ENCODE results near the gene GALNT2.

Gene GALNT2

DNA sequence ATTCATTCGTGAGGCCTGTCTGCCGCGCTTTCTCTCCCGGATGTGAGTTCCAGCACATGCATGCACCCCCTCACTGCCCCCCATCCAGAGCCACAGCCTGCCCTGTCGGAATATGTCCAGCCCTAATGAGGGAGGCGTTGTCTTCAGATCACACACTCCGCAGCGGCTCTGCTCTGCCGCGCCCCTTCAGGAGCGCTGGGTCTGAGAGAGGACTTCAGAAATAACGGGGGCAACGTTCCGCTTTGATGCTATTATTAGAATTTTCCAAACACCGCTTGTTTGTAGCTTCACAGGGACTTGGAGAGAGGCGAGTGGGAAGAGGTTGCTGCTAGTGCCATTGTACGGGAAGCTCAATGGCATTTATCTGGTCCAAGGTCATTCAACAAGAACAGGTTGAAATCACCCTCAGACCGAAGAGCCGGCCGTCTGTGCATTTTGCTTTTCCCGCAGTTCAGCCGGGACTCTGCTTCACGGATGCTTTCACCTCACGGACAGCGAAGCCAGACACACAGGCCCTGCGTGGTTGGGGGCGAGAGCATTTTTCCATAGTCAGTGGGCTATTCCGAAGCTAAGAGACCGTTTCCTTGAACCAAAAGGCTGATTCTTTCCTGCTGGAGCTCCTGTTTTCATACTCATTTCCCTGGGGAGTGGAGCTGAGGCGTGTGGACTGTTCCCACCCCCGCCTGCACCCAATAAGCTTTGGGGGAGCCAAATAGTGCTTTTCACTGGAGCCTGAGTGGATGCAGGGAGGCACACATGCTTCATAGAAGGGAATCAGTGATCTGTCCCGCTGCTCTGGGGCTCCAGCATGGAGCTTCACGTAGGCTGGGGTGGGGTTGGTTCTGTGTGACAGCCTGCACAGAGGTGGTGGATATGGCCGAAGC is 69.7 kb downstream of the GALNT2 start:
- DNase-seq = no peak

- DNase-seq = no peak
Measured at GRCh38 chr1:230137337-230137815, 70.3 kb downstream of the GALNT2 start.

DNA sequence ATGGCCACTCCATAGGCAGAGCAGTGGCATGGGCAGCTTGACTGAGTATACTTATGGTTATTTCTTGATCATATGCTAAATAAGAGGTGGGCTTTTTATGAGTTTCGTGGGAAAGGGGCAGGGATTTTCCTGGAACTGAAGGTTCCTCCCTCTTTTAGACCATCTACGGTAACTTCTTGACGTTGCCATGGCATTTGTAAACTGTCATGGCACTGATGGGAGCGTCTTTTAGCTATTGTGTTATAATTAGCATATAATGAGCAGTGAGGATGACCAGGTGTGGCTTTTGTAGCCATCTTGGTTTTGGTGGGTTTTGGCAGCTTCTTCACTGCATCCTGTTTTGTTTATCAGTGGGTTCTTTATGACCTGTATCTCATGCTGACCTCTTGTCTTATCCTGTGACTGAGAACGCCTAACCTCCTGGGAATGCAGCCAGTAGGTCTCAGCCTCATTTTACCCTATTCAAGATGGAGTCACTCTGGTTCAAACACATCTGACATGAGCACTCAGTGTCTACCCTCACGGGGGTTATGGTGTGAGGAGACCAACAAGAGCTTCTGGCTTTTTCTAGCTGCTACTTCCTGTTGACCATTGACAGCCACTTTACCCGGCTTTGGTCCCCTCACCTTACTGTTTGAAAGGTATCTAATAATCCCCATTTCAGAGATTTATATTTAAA is 71.7 kb downstream of the GALNT2 start:
- no peak for DNase-seq

- no peak for DNase-seq
Measured at GRCh38 chr1:230139315-230139714, 72.3 kb downstream of the GALNT2 start.

DNA sequence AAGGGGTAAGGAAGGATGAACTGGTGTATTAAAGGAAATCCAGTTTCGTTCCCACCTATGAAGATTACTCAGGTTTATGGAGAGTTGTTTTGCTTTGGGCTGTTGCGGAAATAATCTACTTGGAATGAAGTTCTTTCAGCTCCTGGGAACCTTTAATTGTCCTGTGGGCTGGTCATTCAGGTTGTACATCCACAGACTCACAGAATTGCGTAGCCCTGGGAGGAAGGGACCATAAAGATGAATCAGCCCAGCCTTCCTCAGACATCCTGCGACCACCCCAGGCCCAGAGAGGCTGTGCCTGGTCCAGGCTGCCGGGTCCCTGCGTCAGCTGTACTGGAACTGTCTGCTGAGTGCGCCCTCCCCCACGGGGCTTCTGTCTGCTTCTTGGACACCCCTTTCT is 72.7 kb downstream of the GALNT2 start:
- no peak for DNase-seq

DNA sequence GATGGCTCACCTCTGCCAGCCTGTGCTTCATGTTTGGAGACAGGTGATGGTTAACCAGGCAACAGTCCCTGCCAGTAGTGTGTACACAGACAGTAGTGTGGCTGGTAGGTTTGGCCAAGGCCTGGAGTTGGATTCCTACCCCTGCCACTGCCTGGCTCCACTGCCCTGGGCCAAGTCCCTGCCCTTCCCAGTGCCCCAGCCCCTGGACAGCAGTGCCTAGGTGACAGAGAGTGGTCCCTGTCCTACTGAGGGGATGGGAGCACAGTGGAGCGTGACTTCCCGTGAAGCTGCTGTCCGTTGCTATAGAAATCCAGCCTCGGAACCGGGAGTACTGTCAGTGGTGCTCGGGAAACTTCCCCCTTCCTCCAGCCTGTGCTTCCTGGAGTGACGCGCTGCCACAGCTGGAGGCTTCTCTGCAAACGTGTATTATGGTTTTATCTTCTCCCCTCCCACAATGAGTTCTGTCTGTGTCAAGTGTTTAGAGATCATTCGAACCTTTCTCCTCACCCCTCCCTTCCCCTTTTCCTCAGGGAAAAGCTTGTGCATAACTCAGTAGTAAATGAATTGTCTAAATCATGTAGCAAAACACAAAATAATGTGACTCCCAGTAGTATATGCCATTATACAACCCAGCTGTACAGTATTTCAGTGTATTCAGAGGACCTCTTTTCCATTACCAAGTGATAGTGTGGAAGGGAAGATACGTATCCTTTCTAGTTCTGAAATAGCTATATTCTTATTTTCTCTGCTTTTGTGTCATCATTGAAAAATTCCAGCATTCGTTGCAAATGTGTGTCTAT is 73.4 kb downstream of the GALNT2 start:
- no peak for DNase-seq

GRCh38 chr1:230141021-230141648 is 74.1 kb downstream of the GALNT2 start:
- no peak for DNase-seq

GRCh38 chr1:230141797-230142607 is 75.0 kb downstream of the GALNT2 start:
- no peak for DNase-seq

GRCh38 chr1:230142608-230143210 is 75.7 kb downstream of the GALNT2 start:
- no peak for DNase-seq

- no peak for DNase-seq
Measured at GRCh38 chr1:230143534-230143933, 76.5 kb downstream of the GALNT2 start.

DNA sequence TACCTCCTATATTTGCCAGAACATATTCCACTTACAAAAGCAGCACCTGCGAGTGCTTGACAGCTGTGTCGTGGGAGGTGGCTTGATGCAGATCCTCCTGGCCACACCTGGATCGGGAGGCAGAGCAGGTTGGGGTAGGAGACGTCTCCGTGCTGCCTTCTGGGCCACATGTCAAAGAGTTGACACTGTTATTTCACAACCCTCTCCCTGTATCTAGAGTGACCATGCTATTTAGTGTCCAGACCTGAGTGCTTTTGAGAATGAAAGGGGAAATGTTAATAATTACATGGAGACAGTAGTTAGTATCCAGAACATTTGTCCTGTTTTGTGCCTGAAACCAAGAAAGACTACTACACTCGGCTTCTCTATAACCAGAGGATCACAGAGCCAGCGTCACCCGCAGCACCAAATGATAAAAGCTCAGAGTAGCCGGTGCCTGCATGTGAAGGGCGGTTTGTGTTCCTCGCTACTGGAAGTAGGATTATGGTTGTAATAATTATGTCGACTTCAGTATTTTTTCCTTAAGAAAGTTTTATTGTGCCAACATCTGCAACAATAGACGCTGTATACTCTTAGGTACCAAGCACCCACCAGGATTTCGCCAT is 77.1 kb downstream of the GALNT2 start:
- DNase-seq = peak; percentile 33

- no peak for DNase-seq
Measured at GRCh38 chr1:230144758-230145504, 77.9 kb downstream of the GALNT2 start.

DNA sequence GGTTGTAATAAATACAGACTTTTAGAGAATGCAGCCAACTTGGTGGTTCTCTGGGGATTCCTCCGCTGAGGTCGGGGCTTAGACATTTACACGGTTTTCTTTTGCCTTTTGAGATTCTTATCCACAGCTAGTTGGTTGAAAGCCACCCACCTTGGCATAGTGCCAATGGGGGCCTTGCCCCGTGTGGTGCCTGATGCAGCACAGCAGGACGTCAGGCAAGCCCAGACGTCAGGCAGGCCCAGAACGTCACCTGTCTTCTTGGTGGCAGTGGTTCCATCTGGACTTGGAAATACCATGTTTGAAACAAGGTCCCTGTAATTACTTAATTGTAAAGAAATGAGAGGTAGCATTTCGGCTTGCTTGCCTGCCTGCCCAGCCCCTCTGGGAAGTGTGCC is 78.5 kb downstream of the GALNT2 start:
- DNase-seq = peak; percentile 73

- DNase-seq = no peak
Measured at GRCh38 chr1:230145953-230146476, 79.0 kb downstream of the GALNT2 start.

GRCh38 chr1:230146709-230147108 is 79.7 kb downstream of the GALNT2 start:
- no peak for DNase-seq

DNA sequence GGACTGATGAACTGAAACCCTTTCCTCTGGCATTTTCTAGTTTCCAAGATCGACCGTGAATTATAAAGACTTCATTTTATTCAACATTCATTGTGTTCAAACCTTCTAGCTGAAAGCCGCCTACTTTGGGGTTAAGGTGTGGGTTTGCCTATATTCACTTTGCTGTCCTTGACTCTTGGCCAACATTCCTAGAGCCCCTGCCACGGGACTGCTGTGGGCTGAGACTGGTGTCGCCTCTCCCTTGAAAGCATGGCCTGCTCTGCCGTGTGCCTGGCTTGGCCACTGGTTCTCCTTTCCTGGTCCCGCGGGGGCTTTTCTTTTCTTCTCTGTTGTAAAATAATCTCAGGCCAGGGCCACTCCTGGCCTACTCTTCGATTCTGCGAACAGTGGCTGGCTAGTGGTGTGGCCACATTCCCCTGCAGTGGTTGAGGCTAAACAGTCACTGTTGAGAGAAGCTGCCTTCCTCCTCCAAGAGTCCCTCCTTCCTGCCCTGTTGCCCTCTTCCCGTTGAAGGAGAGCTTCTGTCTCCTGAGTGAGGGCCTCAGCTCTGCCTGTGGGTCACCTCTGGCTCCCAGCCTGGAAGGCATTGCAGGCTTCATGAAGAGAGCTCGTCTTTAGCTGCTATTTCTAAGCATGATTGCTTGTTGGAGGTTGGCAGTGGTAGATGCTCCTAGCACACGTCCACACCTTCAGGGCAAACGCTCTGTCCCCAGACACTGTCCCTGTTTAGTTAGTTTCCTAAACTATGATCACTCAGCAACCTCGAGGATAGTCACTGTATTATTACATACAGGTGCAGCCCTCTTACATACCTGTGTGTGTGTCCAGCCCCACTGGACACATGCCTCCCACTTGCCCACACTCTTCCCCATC is 80.5 kb downstream of the GALNT2 start:
- no peak for DNase-seq

- no peak for DNase-seq
Measured at GRCh38 chr1:230148126-230148652, 81.2 kb downstream of the GALNT2 start.

DNA sequence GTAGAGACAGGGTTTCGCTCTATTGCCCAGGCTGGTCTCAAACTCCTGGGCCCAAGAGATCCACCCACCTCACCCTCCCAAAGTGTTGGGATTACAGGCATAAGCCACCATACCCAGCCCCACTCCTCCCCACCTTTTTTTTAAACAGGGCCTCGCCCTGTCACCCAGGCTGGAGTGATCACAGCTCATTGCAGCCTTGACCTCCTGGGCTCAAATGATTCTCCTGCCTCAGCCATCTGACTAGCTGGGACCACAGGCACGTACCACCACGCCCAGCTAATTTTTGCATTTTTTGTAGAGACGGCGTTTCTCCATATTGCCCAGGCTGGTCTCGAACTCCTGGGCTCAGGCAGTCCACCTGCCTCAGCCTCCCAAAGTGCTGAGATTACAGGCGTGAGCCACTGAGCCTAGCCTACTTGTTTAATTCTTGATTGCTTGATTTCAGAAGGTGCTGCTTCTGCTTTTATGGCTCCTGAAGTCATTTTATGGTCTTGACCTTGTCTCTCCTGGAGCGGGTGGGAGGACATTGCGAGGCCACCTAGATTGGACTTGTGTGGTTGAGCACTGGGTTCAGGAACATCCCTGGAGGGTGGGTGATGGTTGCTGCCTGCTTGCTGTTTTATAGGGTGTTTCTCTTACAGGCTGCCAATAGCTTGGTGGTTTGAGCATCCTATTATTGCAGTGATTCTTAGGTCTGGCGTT is 81.9 kb downstream of the GALNT2 start:
- DNase-seq = no peak
